Right lobe of liver (tissue), 6 donors: ENCODE data around the gene F10. TPM values are rescaled to one million over a fixed set of nuclear protein-coding genes. Genes with fewer than 3 reads are reported as not detected.

Source experiments
- ATAC-seq, 4 donors: fragments of 200-7000 bp; cut with Tn5 transposase; one replicate each; pipeline ENCODE4 v1.9.1; 2020; ENCODE audit warnings: mild to moderate bottlenecking in 4 of 4, moderate library complexity in 4 of 4
- DNase-seq, 3 donors: peaks; one replicate each; pipeline ENCODE4 v3.0.0-alpha.2; 2020
- H3K27ac ChIP-seq, 3 donors: fragments of 200-600 bp; one replicate each; pipeline ENCODE4 v1.8.0; 2022
- H3K27me3 ChIP-seq, 2 donors: fragments of 200-600 bp; one replicate each; pipeline ENCODE4 v1.8.0; 2022
- H3K36me3 ChIP-seq, 4 donors: fragments of 200-600 bp; sonication (generic) in 1 of 4; one replicate each; pipeline versions ENCODE4 v1.5.1 to v1.8.0; 2017 to 2022; ENCODE audit warnings: control low read depth in 1 of 4
- H3K4me1 ChIP-seq, 4 donors: fragments of 200-600 bp; sonication (generic) in 1 of 4; one replicate each; pipeline versions ENCODE4 v1.5.1 to v1.8.0; 2017 to 2022; ENCODE audit warnings: control low read depth in 1 of 4
- H3K4me3 ChIP-seq, 3 donors: fragments of 200-600 bp; one replicate each; pipeline ENCODE4 v1.8.0; 2022
- H3K9me3 ChIP-seq, 4 donors: fragments of 200-600 bp; sonication (generic) in 1 of 4; one replicate each; pipeline versions ENCODE4 v1.5.1 to v1.8.0; 2017 to 2022; ENCODE audit warnings: control low read depth in 1 of 4
- CTCF ChIP-seq, 4 donors: fragments of 200-600 bp in 3 of 4; fragments of 450-650 bp in 1 of 4; IDR thresholded peaks; one replicate each; pipeline versions ENCODE4 v1.5.1 to v1.8.0; 2016 to 2022; ENCODE audit warnings: antibody characterized with exemption in 4 of 4, mild to moderate bottlenecking in 2 of 4
- POLR2A ChIP-seq: fragments of 450-650 bp; IDR thresholded peaks from one replicate; pipeline ENCODE4 v1.6.1; 2017; ENCODE audit warnings: antibody characterized with exemption, mild to moderate bottlenecking
- WGBS: methylation state at CpG from one replicate; pipeline ENCODE4 v1.1.6; 2018; ENCODE audit warnings: low coverage, low lambda C conversion rate; ENCODE audit not compliant: insufficient coverage; ENCODE audit errors: missing lambda C conversion rate; 5-methylcytosine and 5-hydroxymethylcytosine counted together
- intact Hi-C, 2 donors: fragments of 100-400 bp; cut with DNase I; formaldehyde crosslinking; loops; one replicate each; pipeline versions ENCODE4 v1.11.2 to v1.14.1; 2022
- total RNA-seq, 6 experiments: library from RNA; depleted of rRNA in 2 of 6; stranded (reverse); fragments of >200 nt in 2 of 6; fragmentation: NEBNext Ultra II Directional in 3 of 6; extraction: Animal tissue kit (Norgen Biotek cat#: 25700) in 3 of 6; gene quantifications; one replicate each; pipeline versions ENCODE4 v1.1.0 to v1.2.4, GENCODE V29; 2016 to 2023
- donor health status: DM: no; HTN: yes; CAD: no.
- donor health status: DM: no; HTN: no; CAD: no.
- donor health status: DM: no; HTN: no; CAD: no.
- donor health status: DM: no; HTN: yes; CAD: no.
- donor health status: DM: no; HTN: yes; CAD: no.

Gene F10
- total RNA-seq, 6 experiments from 2014 or later = 108 to 157 (median 132) TPM

- TF ChIP-seq CTCF (IDR thresholded peaks at IDR 0.05) (no peak), POLR2A (no peak)
- intact Hi-C loops = no loop called here
- 74% methylated on average over 10 of the region's 13 CpGs for whole genome bisulfite sequencing
- H3K27me3 ChIP-seq = no peaks in the 10 kb centered on the region
- peak; percentile 19 to 80 (median 50) for ATAC-seq
- H3K4me3 ChIP-seq = no peak overlapping the region
- DNase-seq = no peak
- no peaks in the 10 kb centered on the region for H3K9me3 ChIP-seq
- peak overlapping the region in 1 of 3 donors; percentile 6 for H3K27ac ChIP-seq
- no peaks in the 10 kb centered on the region for H3K4me1 ChIP-seq
- H3K36me3 ChIP-seq = peaks cover 0 to 42% (median 6%) of the 10 kb centered on the region in 4 donors
Observed at GRCh38 chr13:113169277-113170272, 47.0 kb downstream of the F10 start.

DNA sequence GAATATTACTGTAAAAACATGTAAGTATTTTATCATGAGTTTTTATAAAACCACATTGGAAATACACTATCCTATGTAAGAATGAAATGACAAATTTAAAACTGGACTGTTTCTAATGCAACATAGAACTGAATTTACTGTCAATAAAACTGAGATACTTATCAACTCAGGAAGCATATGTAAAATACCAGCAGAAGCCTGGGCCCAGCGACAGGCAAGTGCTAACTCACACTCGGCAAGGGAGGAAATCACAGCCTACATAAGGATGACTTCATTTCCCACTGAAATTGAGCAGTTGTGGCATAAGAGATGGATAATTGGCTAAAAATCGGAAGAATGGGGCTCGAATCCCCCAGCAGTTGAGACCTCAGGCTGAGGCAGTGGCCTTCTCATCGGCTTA lies 47.9 kb downstream of the F10 start:
- intact Hi-C loops = no loop called here
- Histone ChIP-seq H3K4me1 (no peaks in the 10 kb centered on the region), H3K27ac (no peak overlapping the region), H3K9me3 (no peaks in the 10 kb centered on the region), H3K4me3 (no peak overlapping the region), H3K27me3 (no peaks in the 10 kb centered on the region), H3K36me3 (peaks cover 0 to 35% (median 6%) of the 10 kb centered on the region in 4 donors)
- WGBS = 39% methylated on average over 2 of the region's 5 CpGs
- no peak for ATAC-seq
- DNase-seq = no peak
- no peak for TF ChIP-seq POLR2A
- no peak for TF ChIP-seq CTCF (IDR thresholded peaks at IDR 0.05)

- Histone ChIP-seq H3K27ac (no peak overlapping the region), H3K4me1 (no peaks in the 10 kb centered on the region), H3K4me3 (no peak overlapping the region), H3K36me3 (peaks cover 0 to 37% (median 6%) of the 10 kb centered on the region in 4 donors), H3K9me3 (no peaks in the 10 kb centered on the region), H3K27me3 (no peaks in the 10 kb centered on the region)
- ATAC-seq (peak in 1 of 4 donors; percentile 16), DNase-seq (no peak)
- intact Hi-C loops = no loop called here
- TF ChIP-seq POLR2A (no peak), CTCF (IDR thresholded peaks at IDR 0.05) (no peak)
- 73% methylated on average over 6 of the region's 34 CpGs for WGBS
Observed at GRCh38 chr13:113171250-113172125, 48.9 kb downstream of the F10 start.

DNA sequence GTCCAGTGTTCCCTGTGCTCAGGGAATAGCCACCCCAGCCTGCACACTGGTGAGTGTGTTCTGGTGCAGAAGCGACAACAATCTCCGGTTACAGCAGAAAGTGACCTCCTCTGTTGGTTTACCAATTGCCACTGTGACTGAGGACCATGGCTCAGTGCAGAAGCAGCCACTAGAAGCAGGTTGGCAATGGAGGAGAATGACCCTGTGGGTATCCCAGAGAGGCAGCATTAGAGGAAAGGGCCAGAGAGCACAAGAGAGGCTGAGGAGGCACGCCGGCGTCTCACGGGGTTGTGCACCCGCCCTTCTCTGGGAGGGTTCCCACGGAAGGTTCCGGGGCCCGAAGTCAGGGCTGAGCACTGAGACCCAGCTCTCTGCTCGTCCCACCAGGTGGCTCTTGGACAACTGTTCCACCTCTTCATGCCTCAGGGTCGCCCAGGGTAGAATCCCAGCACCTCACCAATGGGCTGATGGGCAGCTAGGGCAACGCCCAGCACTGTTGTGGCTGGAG lies 49.9 kb downstream of the F10 start:
- no peak for DNase-seq
- intact Hi-C loops = no loop called here
- Histone ChIP-seq H3K4me1 (no peaks in the 10 kb centered on the region), H3K27ac (no peak overlapping the region), H3K9me3 (no peaks in the 10 kb centered on the region), H3K4me3 (no peak overlapping the region), H3K36me3 (peaks cover 0 to 43% (median 8%) of the 10 kb centered on the region in 4 donors), H3K27me3 (no peaks in the 10 kb centered on the region)
- ATAC-seq = no peak
- 96% methylated on average over 4 of the region's 13 CpGs for WGBS
- TF ChIP-seq POLR2A (no peak), CTCF (IDR thresholded peaks at IDR 0.05) (no peak)
